Astrocyte (in vitro differentiated cells and primary cell): Measurements from ENCODE around the gene MCM3AP.

Experiments
- CTCF ChIP-seq: IDR thresholded peaks from 2 replicates; pipeline ENCODE4 v1.5.1; 2011; ENCODE audit warnings: low read depth, mild to moderate bottlenecking, inconsistent platforms, low read length, moderate library complexity; ENCODE audit not compliant: insufficient read depth
- EZH2 ChIP-seq: IDR thresholded peaks from 2 replicates; pipeline ENCODE4 v1.6.1; 2012; ENCODE audit warnings: mild to moderate bottlenecking, low read length, inconsistent platforms; ENCODE audit not compliant: insufficient read depth

GRCh38 chr21:46326110-46326703 lies 40.8 kb upstream of the MCM3AP start:
- no peak for TF ChIP-seq CTCF
- no peak for TF ChIP-seq EZH2
